Measurements from ENCODE around the gene CGN. TPM values are rescaled to one million over a fixed set of nuclear protein-coding genes. Genes with fewer than 3 reads are reported as not detected.

The CGN gene
- total and polyA plus RNA-seq, 2 donors (not counting 3 experiments of a cell fraction or from before 2014, with no cell fraction given) = 0.32 to 0.73 TPM

DNA sequence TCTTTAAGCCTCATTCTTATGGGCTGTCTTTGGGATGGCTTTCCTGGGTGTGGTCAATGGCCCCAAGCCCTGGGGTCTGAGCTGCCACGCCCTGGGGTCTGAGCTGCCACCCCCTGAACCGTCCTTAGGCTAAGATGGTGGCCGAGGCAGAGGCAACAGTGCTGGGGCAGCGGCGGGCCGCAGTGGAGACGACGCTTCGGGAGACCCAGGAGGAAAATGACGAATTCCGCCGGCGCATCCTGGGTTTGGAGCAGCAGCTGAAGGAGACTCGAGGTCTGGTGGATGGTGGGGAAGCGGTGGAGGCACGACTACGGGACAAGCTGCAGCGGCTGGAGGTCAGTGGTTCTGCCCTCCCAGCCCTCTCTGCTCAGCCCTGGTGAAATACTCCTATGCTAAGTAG lies 18.6 kb downstream of the CGN start:
- CTCF ChIA-PET = interaction anchor here (0.7 to 1.5 kb wide), 2 partner anchors 65 to 85 kb away, joined by 3 read pairs; no protein-coding TSS in a partner anchor
- intact Hi-C loops (cut with micrococcal nuclease) = loop anchor here (10.0 kb wide), 1 partner anchor 485 kb away; no protein-coding TSS in a partner anchor
- BruUV-seq (replicated peaks) = no TSS peak

More for the DNA sequence above, 18.6 kb downstream of the CGN start:
- no peak overlapping the region for H3K4me2 ChIP-seq (ENCODE audit: insufficient read depth, low read length)
- no peaks in the 10 kb centered on the region for H3K9me3 ChIP-seq (replicated peaks; ENCODE audit: control insufficient read depth, insufficient read depth, low read length)
- dilution Hi-C loops (cut with MboI; ENCODE audit: extremely low pct_ligation_motif_present, low sequenced_read_pairs) = no loop called here
- FAIRE-seq = no peak
- no peak overlapping the region for H2AFZ ChIP-seq (ENCODE audit: low read depth, low read length)
- no peaks in the 10 kb centered on the region for H3K79me2 ChIP-seq (ENCODE audit: control insufficient read depth, insufficient read depth, low read length)
- no peaks in the 10 kb centered on the region for H3K36me3 ChIP-seq (ENCODE audit: control insufficient read depth in 2 of 2, extremely low read depth in 1 of 2, insufficient read depth in 2 of 2, low read length in 2 of 2)
- DNase-seq (ENCODE audit: low read depth, low spot score) = no peak
- POLR2A ChIA-PET = no interaction called here
- no peaks in the 10 kb centered on the region for H4K20me1 ChIP-seq (replicated peaks; ENCODE audit: control insufficient read depth, extremely low read depth, insufficient read depth, low read length)
- H3K4me3 ChIP-seq (replicated peaks in 1 of 3; ENCODE audit: insufficient read depth in 1 of 3, low read depth in 1 of 3, low read length in 3 of 3) = no peak overlapping the region
- no peak for TF ChIP-seq FOS (IDR thresholded peaks at IDR 0.05; ENCODE audit: borderline replicate concordance, insufficient read depth, low read length)
- no peak for TF ChIP-seq GATA2 (IDR thresholded peaks at IDR 0.05; ENCODE audit: insufficient read depth, insufficient read length, low read depth, low read length)
- TF ChIP-seq POLR2A (IDR thresholded peaks at IDR 0.05; ENCODE audit: low read depth, low read length) = no peak
- TF ChIP-seq MYC (IDR thresholded peaks at IDR 0.05; ENCODE audit: low read depth, low read length) = no peak
- TF ChIP-seq JUN (IDR thresholded peaks at IDR 0.05; ENCODE audit: borderline replicate concordance, insufficient read depth, insufficient read length, low read depth) = no peak
- TF ChIP-seq POLR2AphosphoS5 (IDR thresholded peaks at IDR 0.05; ENCODE audit: insufficient read depth, low read depth, low read length) = no peak
- no peak for TF ChIP-seq CTCF (IDR thresholded peaks at IDR 0.05; ENCODE audit: extremely low read depth in 1 of 2, insufficient read depth in 1 of 2, low read depth in 1 of 2, low read length in 2 of 2)
- no peak for TF ChIP-seq EZH2 (IDR thresholded peaks at IDR 0.05; ENCODE audit: borderline replicate concordance, low read depth, low read length, severe bottlenecking)
- TF ChIP-seq, protein P1, sequence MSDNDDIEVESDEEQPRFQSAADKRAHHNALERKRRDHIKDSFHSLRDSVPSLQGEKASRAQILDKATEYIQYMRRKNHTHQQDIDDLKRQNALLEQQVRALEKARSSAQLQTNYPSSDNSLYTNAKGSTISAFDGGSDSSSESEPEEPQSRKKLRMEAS (IDR thresholded peaks at IDR 0.05; ENCODE audit: insufficient read depth, insufficient read length) = no peak
- no peaks in the 10 kb centered on the region for H3K4me1 ChIP-seq (ENCODE audit: control insufficient read depth, extremely low read depth, insufficient read depth, low read length)
- no peak overlapping the region for H3K27ac ChIP-seq (ENCODE audit: insufficient read depth, low read depth, low read length)
- no peaks in the 10 kb centered on the region for H3K27me3 ChIP-seq (ENCODE audit: control insufficient read depth in 2 of 2, insufficient read depth in 2 of 2, low read length in 2 of 2)
- H3K9me1 ChIP-seq (replicated peaks; ENCODE audit: control insufficient read depth, extremely low read depth, insufficient read depth, low read length) = no peaks in the 10 kb centered on the region
- H3K9ac ChIP-seq (replicated peaks; ENCODE audit: extremely low read depth, insufficient read depth, low read length) = no peak overlapping the region
